Subcutaneous abdominal adipose tissue (tissue), 5 donors: ENCODE data around the gene SEMA3D.

Experiments used
- H3K27ac ChIP-seq: one replicate; pipeline ENCODE4 v1.7.0; 2013; ENCODE audit warnings: low read depth, mild to moderate bottlenecking, inconsistent platforms, low read length, moderate library complexity
- H3K27me3 ChIP-seq, 5 donors: one replicate each; pipeline ENCODE4 v1.7.0; 2013; ENCODE audit warnings: low read length in 5 of 5, inconsistent platforms in 1 of 5; ENCODE audit not compliant: control insufficient read depth in 5 of 5, insufficient read depth in 4 of 5
- H3K36me3 ChIP-seq, 5 donors: one replicate each; pipeline ENCODE4 v1.7.0; 2013; ENCODE audit warnings: low read length in 5 of 5; ENCODE audit not compliant: control insufficient read depth in 5 of 5, insufficient read depth in 5 of 5
- H3K4me1 ChIP-seq, 5 donors: one replicate each; pipeline ENCODE4 v1.7.0; 2013; ENCODE audit warnings: low read length in 5 of 5, mild to moderate bottlenecking in 3 of 5, moderate library complexity in 1 of 5; ENCODE audit not compliant: control insufficient read depth in 5 of 5, insufficient read depth in 5 of 5
- H3K4me3 ChIP-seq, 5 donors: one replicate each; pipeline ENCODE4 v1.7.0; 2013; ENCODE audit warnings: low read length in 5 of 5, low read depth in 1 of 5
- H3K9ac ChIP-seq, 5 donors: one replicate each; pipeline ENCODE4 v1.7.0; 2013; ENCODE audit warnings: low read length in 5 of 5, mild to moderate bottlenecking in 4 of 5, moderate library complexity in 3 of 5
- H3K9me3 ChIP-seq, 5 donors: one replicate each; pipeline ENCODE4 v1.7.0; 2013; ENCODE audit warnings: low read length in 5 of 5; ENCODE audit not compliant: control insufficient read depth in 5 of 5
- donor health status: healthy.
- donor health status: healthy.
- donor health status: healthy.
- donor health status: healthy.
- donor health status: healthy.

SEMA3D gene

GRCh38 chr7:85094046-85094725 is 92.7 kb downstream of the SEMA3D start:
- Histone ChIP-seq H3K36me3 (no peaks in the 10 kb centered on the region), H3K9ac (no peak overlapping the region), H3K4me1 (peaks cover 0 to 2% (median 0%) of the 10 kb centered on the region in 5 donors), H3K9me3 (no peaks in the 10 kb centered on the region), H3K27ac (no peak overlapping the region), H3K27me3 (no peaks in the 10 kb centered on the region), H3K4me3 (no peak overlapping the region)

- Histone ChIP-seq H3K36me3 (no peaks in the 10 kb centered on the region), H3K27me3 (no peaks in the 10 kb centered on the region), H3K27ac (no peak overlapping the region), H3K9ac (no peak overlapping the region), H3K4me1 (peaks cover 0 to 2% (median 0%) of the 10 kb centered on the region in 5 donors), H3K4me3 (no peak overlapping the region), H3K9me3 (no peaks in the 10 kb centered on the region)
Measured at GRCh38 chr7:85091565-85091928, 95.3 kb downstream of the SEMA3D start.

GRCh38 chr7:85090919-85091564 is 95.8 kb downstream of the SEMA3D start:
- H3K4me1 ChIP-seq = peaks cover 0 to 2% (median 0%) of the 10 kb centered on the region in 5 donors
- no peak overlapping the region for H3K9ac ChIP-seq
- H3K9me3 ChIP-seq = no peaks in the 10 kb centered on the region
- no peak overlapping the region for H3K4me3 ChIP-seq
- H3K27me3 ChIP-seq = no peaks in the 10 kb centered on the region
- no peaks in the 10 kb centered on the region for H3K36me3 ChIP-seq
- no peak overlapping the region for H3K27ac ChIP-seq

GRCh38 chr7:85090143-85090542 is 96.7 kb downstream of the SEMA3D start:
- H3K4me3 ChIP-seq = no peak overlapping the region
- H3K9ac ChIP-seq = no peak overlapping the region
- no peak overlapping the region for H3K27ac ChIP-seq
- H3K9me3 ChIP-seq = no peaks in the 10 kb centered on the region
- no peaks in the 10 kb centered on the region for H3K36me3 ChIP-seq
- H3K27me3 ChIP-seq = no peaks in the 10 kb centered on the region
- peaks cover 0 to 2% (median 0%) of the 10 kb centered on the region in 5 donors for H3K4me1 ChIP-seq

- Histone ChIP-seq H3K27ac (no peak overlapping the region), H3K9me3 (no peaks in the 10 kb centered on the region), H3K36me3 (no peaks in the 10 kb centered on the region), H3K4me1 (no peaks in the 10 kb centered on the region), H3K9ac (no peak overlapping the region), H3K27me3 (no peaks in the 10 kb centered on the region), H3K4me3 (no peak overlapping the region)
Measured at GRCh38 chr7:85081846-85082245, 105.0 kb downstream of the SEMA3D start.

DNA sequence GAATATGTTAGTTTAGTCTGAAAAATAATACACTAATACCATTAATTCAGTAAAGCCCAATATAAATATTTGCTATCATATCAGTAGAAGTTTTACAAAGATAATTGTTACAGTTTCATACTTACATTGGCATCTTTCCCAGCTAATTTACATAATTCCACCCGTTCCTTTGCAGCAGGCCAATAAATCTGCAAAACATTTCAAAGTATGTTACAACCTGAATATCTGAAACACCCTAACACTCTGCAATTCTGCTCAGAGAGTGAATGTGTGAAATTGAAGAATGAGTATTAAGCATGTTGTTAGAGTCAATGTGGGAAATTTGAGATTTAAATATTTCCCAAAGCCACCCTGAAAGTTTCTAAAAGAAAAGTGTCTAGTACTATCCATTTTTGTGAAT is 105.5 kb downstream of the SEMA3D start:
- H3K27me3 ChIP-seq = no peaks in the 10 kb centered on the region
- H3K4me1 ChIP-seq = no peaks in the 10 kb centered on the region
- no peak overlapping the region for H3K4me3 ChIP-seq
- no peaks in the 10 kb centered on the region for H3K36me3 ChIP-seq
- no peak overlapping the region for H3K27ac ChIP-seq
- no peaks in the 10 kb centered on the region for H3K9me3 ChIP-seq
- H3K9ac ChIP-seq = no peak overlapping the region

GRCh38 chr7:85079434-85079833 is 107.4 kb downstream of the SEMA3D start:
- Histone ChIP-seq H3K4me3 (no peak overlapping the region), H3K9ac (no peak overlapping the region), H3K36me3 (no peaks in the 10 kb centered on the region), H3K4me1 (no peaks in the 10 kb centered on the region), H3K27me3 (no peaks in the 10 kb centered on the region), H3K27ac (no peak overlapping the region), H3K9me3 (no peaks in the 10 kb centered on the region)

DNA sequence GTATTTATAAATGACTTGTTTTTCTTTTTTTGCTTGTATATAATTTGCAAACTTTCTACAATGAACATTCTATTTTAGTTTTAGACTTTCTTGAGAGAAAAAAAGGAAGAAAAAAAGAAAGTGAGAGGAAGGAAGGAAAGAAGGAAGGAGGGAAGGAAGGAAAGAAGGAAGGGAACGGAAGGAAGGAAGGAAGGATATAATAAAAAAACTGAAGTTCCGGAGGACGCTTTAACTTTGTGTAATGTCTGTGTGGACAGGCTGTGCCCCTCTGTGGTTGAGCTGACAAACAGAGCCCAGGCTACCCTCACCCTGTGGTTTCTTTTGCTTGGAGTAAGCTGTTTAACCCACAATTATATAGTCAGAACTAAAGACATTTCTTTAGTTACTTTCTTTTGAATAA is 108.7 kb downstream of the SEMA3D start:
- H3K36me3 ChIP-seq = no peaks in the 10 kb centered on the region
- H3K9me3 ChIP-seq = no peaks in the 10 kb centered on the region
- no peaks in the 10 kb centered on the region for H3K4me1 ChIP-seq
- H3K27me3 ChIP-seq = no peaks in the 10 kb centered on the region
- no peak overlapping the region for H3K4me3 ChIP-seq
- H3K27ac ChIP-seq = no peak overlapping the region
- H3K9ac ChIP-seq = no peak overlapping the region

- no peaks in the 10 kb centered on the region for H3K36me3 ChIP-seq
- H3K9ac ChIP-seq = no peak overlapping the region
Measured at GRCh38 chr7:85075864-85076263, 111.0 kb downstream of the SEMA3D start.

DNA sequence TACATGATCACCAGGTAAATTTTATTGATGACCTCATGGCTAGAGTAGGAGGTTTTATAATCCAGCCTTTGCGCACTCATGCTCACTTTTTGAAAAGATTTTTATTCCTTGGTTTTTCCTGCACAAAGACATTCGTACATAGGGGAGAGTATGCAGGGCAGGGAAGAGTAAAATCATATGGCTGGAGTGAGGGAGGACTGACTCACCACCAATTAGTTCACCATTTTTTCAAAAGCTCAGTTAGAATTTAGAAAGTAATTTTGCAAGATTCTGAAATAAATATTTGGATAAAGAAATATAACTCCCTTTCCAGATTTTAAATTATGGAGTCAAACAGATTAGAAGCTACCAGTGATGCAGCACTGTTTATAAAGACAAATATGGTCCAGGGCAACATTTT is 111.9 kb downstream of the SEMA3D start:
- Histone ChIP-seq H3K36me3 (no peaks in the 10 kb centered on the region), H3K9ac (no peak overlapping the region), H3K4me1 (peaks cover 0 to 3% (median 0%) of the 10 kb centered on the region in 5 donors), H3K4me3 (no peak overlapping the region), H3K27me3 (no peaks in the 10 kb centered on the region), H3K9me3 (no peaks in the 10 kb centered on the region), H3K27ac (no peak overlapping the region)

More at GRCh38 chr7:85075864-85076263, 111.0 kb downstream of the SEMA3D start:
- Histone ChIP-seq H3K4me1 (no peaks in the 10 kb centered on the region), H3K27me3 (no peaks in the 10 kb centered on the region), H3K27ac (no peak overlapping the region), H3K9me3 (no peaks in the 10 kb centered on the region), H3K4me3 (no peak overlapping the region)
